GM12875 (cell line): ENCODE results near the gene ABCA7.
A peak's percentile ranks its signal among the peaks of the same experiment; 100 is the strongest.

Experiments
- H3K4me3 ChIP-seq: one replicate; pipeline ENCODE4 v1.5.1; 2011; ENCODE audit warnings: low read depth, low read length, control low read depth
- TF ChIP-seq, protein P1 (sequence below): IDR thresholded peaks from 2 replicates; pipeline ENCODE4 v1.5.1; 2011; ENCODE audit warnings: low read depth, mild to moderate bottlenecking, control low read depth, inconsistent platforms, low read length, moderate library complexity, borderline replicate concordance; ENCODE audit not compliant: insufficient read depth

ABCA7 gene

DNA sequence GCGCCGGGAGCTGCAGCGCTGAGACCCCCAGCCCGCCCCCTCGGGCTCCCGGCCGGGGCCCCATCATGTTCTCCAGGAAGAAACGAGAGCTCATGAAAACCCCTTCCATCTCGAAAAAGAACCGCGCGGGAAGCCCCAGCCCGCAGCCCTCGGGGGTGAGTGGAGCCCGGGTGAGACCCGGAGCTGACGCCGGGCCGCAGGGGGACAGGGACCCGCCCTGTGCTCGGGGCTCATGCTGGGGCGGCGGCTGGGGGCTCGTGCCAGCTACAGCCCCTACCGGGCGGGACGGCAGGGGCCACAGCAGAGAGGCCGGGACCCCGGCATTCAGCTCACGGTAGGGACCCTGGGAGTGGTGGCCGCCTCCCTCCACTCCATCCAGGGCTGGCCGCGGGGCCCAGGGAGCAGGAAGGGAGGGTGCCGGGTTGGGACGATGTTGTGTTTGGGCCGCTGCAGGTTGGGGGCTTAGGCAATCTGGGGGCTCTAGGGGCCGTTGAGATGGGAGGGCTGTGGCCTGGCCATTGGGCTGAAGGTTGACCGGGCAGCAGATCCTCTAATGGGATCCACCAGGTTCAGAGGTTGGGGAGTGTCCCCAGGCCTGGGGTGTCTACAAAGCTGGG is 27.5 kb downstream of the ABCA7 start:
- TF ChIP-seq, protein P1, sequence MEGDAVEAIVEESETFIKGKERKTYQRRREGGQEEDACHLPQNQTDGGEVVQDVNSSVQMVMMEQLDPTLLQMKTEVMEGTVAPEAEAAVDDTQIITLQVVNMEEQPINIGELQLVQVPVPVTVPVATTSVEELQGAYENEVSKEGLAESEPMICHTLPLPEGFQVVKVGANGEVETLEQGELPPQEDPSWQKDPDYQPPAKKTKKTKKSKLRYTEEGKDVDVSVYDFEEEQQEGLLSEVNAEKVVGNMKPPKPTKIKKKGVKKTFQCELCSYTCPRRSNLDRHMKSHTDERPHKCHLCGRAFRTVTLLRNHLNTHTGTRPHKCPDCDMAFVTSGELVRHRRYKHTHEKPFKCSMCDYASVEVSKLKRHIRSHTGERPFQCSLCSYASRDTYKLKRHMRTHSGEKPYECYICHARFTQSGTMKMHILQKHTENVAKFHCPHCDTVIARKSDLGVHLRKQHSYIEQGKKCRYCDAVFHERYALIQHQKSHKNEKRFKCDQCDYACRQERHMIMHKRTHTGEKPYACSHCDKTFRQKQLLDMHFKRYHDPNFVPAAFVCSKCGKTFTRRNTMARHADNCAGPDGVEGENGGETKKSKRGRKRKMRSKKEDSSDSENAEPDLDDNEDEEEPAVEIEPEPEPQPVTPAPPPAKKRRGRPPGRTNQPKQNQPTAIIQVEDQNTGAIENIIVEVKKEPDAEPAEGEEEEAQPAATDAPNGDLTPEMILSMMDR = no peak
- H3K4me3 ChIP-seq = peak overlapping the region; percentile 91

- TF ChIP-seq, protein P1 = no peak
- peak overlapping the region; percentile 91 for H3K4me3 ChIP-seq
These were observed 28.4 kb downstream of the ABCA7 start for GRCh38 chr19:1068009-1069001.

DNA sequence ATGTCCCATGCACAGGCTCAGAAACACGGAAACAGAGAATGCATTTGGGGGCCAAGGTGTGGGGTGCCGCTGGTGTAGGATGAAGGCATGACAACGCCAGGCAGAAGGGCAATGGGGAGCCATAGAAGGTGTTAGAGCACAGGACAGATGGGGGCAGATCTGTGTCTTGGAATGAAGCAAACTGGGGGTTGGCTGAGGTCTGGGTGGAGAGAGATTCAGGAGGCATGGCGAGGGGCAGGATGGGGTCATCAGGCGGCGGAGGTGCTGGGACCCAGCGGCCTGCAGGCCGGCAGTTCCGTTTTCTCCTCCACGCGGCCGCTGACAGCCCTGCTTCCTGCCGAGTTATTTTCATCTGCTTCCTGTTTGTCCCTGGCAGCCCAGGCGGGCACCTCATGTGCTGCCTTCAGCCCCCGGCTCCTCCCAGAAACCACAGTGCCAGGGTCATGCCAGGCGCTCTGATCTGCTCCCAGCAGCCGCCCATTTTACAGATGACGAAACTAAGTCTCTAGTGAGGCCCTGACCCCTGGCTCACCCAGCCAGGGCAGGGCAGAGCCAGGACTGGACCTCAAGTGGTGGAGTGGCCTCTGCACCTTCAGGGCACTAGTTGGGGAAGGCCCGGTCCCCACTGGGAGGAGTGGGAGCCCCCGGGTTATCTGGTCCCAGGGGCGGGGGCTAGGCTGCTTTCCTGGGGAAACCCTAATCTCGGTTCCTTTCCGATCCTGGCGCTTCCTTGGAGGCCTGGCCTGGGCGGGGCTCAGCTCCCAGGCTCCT is 29.3 kb downstream of the ABCA7 start:
- peak overlapping the region; percentile 91 for H3K4me3 ChIP-seq
- TF ChIP-seq, protein P1 = 0 out of 2 replicates have a peak, but pooled peaks have one; percentile 14

GRCh38 chr19:1070576-1070930 is 30.6 kb downstream of the ABCA7 start:
- no peak overlapping the region for H3K4me3 ChIP-seq
- TF ChIP-seq, protein P1 = no peak

DNA sequence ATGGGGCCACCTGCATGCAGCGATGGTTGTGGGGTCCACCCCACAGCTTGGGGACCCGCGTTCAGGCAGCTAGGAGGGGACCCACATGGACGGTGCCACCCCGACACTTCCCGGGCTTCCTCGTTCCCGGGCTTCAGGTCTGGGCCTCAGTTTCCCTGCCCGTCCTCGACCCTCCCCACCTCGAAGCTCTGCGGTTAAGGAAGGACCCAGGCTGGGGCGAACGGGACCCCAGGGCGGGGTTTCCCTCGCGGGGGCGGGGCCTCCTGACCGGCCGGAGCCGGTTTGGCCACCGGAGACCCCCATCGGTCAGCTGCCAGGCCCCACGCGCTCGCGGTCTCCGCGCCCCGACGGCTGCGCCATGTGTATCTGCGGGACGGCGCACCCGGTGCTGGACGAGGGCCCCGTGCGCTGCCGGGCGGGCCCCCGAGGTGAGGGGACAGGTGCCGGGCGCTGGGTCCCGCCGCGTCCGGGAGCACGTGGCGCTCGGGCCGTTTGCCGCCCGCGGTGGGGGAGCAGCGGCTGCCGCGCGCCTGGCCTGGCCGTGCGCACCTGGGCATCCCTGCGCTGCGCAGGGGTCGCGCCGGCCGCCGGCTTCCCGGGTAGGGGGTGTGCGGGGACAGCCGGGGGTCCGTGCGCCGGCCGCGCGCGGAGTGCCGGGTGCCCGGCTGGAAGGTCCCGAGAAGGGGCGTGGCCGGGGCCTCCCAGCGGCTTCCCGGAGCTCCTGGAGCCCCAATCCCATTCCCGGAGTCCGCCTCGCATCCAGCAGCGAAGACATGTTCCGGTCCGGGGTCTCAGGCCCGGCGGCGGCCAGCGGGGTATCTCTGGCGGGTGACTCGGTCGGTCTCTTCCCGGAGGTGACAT is 31.3 kb downstream of the ABCA7 start:
- H3K4me3 ChIP-seq = no peak overlapping the region

More for the DNA sequence above, 31.3 kb downstream of the ABCA7 start:
- TF ChIP-seq, protein P1 = no peak
